MCF 10A (cell line): ENCODE measurements around the gene GALNT13. TPM values are rescaled to one million over a fixed set of nuclear protein-coding genes. Genes with fewer than 3 reads are reported as not detected.

ENCODE experiments used
- BruUV-seq: library from RNA; stranded (reverse); fragments of 400-500 nt; replicated peaks from 2 replicates; lab custom pipeline; 2021; lab: Mats Ljungman, UMichigan
- CTCF ChIA-PET: fragments of 300-600 bp; sonication (Branson Sonifier 250); formaldehyde crosslinking; extraction: SDS; loops from one replicate; lab custom pipeline; 2021; ENCODE audit warnings: antibody characterized with exemption, inconsistent platforms; lab: Yijun Ruan, JAX
- POLR2A ChIA-PET: fragments of 300-600, 350-650 bp; sonication (Branson Sonifier 250); formaldehyde crosslinking; extraction: SDS; loops from one replicate; lab custom pipeline; 2020; ENCODE audit warnings: antibody characterized with exemption, inconsistent platforms; lab: Yijun Ruan, JAX
- DNase-seq: peaks from one replicate; pipeline ENCODE4 v3.0.0-alpha.2; 2018; ENCODE audit not compliant: unreplicated experiment
- H3K27ac Mint-ChIP-seq: one replicate; pipeline ENCODE4 v1.8.0; 2022; ENCODE audit warnings: mild to moderate bottlenecking, low read depth, mixed read lengths; ENCODE audit not compliant: unreplicated experiment
- H3K27me3 Mint-ChIP-seq: one replicate; pipeline ENCODE4 v1.8.0; 2022; ENCODE audit warnings: mixed read lengths; ENCODE audit not compliant: insufficient read depth, unreplicated experiment
- H3K36me3 Mint-ChIP-seq: one replicate; pipeline ENCODE4 v1.8.0; 2022; ENCODE audit warnings: mild to moderate bottlenecking, moderate library complexity, mixed read lengths; ENCODE audit not compliant: insufficient read depth, unreplicated experiment
- H3K4me1 Mint-ChIP-seq: one replicate; pipeline ENCODE4 v1.8.0; 2022; ENCODE audit warnings: mixed read lengths; ENCODE audit not compliant: insufficient read depth, unreplicated experiment
- H3K4me3 Mint-ChIP-seq: one replicate; pipeline ENCODE4 v1.8.0; 2022; ENCODE audit warnings: mild to moderate bottlenecking, moderate library complexity, mixed read lengths; ENCODE audit not compliant: unreplicated experiment
- H3K9me3 Mint-ChIP-seq: one replicate; pipeline ENCODE4 v1.8.0; 2022; ENCODE audit warnings: mixed read lengths; ENCODE audit not compliant: unreplicated experiment
- CTCF ChIP-seq: fragments of 200-600 bp; IDR thresholded peaks from one replicate; pipeline ENCODE4 v1.8.0; 2022; ENCODE audit warnings: antibody characterized with exemption, mild to moderate bottlenecking; ENCODE audit not compliant: unreplicated experiment
- intact Hi-C: fragments of 100-400 bp; cut with micrococcal nuclease; formaldehyde crosslinking; loops from 2 replicates; pipeline ENCODE4 v1.14.1; 2022
- total RNA-seq: library from RNA; stranded (reverse); gene quantifications from 2 replicates; pipeline ENCODE4 v1.2.3, GENCODE V29; 2022

GALNT13 gene
- total RNA-seq, 1 experiment from 2014 or later, result 0.54 TPM

- peaks cover 66% of the 10 kb centered on the region for H3K27me3 Mint-ChIP-seq
- intact Hi-C loops, result no loop called here
- TF ChIP-seq CTCF, result no peak
- no TSS peak for BruUV-seq
- no peaks in the 10 kb centered on the region for H3K36me3 Mint-ChIP-seq
- ChIA-PET POLR2A (interaction anchor here (0.7 kb wide), 1 partner anchor 1908 kb away, joined by 4 read pairs; no protein-coding TSS in a partner anchor), CTCF (interaction anchor here (1.1 kb wide), 1 partner anchor 11 kb away, joined by 4 read pairs; no protein-coding TSS in a partner anchor)
- H3K4me1 Mint-ChIP-seq, result no peaks in the 10 kb centered on the region
- no peak for DNase-seq
- no peak overlapping the region for H3K4me3 Mint-ChIP-seq
- no peak overlapping the region for H3K27ac Mint-ChIP-seq
- no peaks in the 10 kb centered on the region for H3K9me3 Mint-ChIP-seq
Observed at GRCh38 chr2:154443919-154444318, 572.2 kb downstream of the GALNT13 start.

- DNase-seq, result no peak
- BruUV-seq, result no TSS peak
- no peaks in the 10 kb centered on the region for H3K4me1 Mint-ChIP-seq
- no peaks in the 10 kb centered on the region for H3K9me3 Mint-ChIP-seq
- no peaks in the 10 kb centered on the region for H3K36me3 Mint-ChIP-seq
- no peak for TF ChIP-seq CTCF
- ChIA-PET CTCF (interaction anchor here (0.6 kb wide), 1 partner anchor 38 kb away, joined by 3 read pairs; no protein-coding TSS in a partner anchor), POLR2A (no interaction called here)
- intact Hi-C loops, result no loop called here
- peaks cover 69% of the 10 kb centered on the region for H3K27me3 Mint-ChIP-seq
- no peak overlapping the region for H3K27ac Mint-ChIP-seq
- H3K4me3 Mint-ChIP-seq, result no peak overlapping the region
Observed at GRCh38 chr2:154446324-154446723, 574.6 kb downstream of the GALNT13 start.

DNA sequence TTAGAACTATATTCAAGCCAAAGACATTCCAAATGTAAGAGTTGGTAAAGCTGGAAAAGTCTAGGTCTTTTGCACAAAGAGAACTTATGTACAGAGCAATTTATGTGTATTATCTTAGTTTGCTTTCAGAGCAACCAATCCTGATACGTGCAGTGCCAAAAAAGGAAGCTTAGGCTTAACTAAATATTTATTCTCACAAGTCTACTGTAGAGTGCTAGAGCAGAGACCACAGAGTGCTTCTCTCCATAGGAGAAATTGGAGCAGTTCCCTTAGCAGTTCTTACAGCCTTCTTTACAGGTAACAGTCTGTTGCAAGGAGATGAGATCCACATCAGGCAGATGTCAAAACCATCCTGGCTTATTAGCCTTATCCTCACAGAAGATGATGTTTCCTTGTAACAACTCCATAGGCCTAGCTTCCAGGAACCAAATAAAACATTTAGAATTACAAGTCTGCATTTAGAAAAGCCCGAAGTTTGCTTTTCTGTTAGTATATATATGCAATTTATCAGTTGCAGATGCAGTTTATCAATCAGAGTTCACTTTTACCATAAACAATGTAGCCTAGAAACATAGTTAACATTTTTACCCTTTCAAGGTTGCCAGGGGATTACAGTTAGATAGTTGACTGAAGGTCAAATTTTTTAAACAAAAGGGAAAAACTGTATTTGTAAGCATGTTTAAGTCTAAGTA is 576.2 kb downstream of the GALNT13 start:
- DNase-seq, result no peak
- Mint-ChIP-seq H3K4me3 (no peak overlapping the region), H3K27me3 (peaks cover 70% of the 10 kb centered on the region), H3K36me3 (no peaks in the 10 kb centered on the region), H3K27ac (no peak overlapping the region), H3K9me3 (no peaks in the 10 kb centered on the region), H3K4me1 (no peaks in the 10 kb centered on the region)
- ChIA-PET CTCF (interaction anchor here (0.6 kb wide), 3 partner anchors 39 to 1112 kb away, joined by 3 to 4 read pairs (median 3); no protein-coding TSS in a partner anchor), POLR2A (no interaction called here)
- intact Hi-C loops, result no loop called here
- TF ChIP-seq CTCF, result no peak
- no TSS peak for BruUV-seq

DNA sequence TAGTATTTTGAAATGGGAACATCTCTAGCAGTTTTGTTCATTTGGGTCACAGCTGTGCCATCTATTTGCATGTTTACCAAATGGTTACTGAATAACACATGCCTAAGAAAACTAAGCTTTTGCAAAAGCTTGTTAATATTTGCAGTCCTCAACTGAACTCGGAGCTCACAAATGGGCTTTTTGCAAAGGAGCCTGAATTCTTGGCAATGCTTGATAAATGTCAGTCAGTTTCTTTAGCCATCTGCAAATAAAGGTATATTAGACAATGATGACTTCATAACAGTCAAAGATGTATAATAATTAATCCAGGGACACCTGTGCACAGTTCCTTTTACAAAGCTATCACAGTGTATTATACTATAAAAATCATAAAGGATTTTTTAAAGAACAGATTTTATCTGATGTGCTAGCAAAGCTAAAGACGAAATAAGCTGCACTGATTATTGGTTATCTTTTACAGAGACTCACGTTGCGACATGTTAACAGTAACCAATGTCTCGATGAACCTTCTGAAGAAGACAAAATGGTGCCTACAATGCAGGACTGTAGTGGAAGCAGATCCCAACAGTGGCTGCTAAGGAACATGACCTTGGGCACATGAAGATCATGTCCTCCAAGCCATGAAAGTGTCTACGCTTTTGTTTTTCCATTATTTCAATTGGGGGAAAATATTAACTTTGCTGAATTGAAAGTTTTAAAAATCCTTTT is 578.4 kb downstream of the GALNT13 start:
- no TSS peak for BruUV-seq
- Mint-ChIP-seq H3K9me3 (no peaks in the 10 kb centered on the region), H3K4me3 (no peak overlapping the region), H3K27me3 (peaks cover 80% of the 10 kb centered on the region), H3K27ac (no peak overlapping the region), H3K36me3 (no peaks in the 10 kb centered on the region), H3K4me1 (no peaks in the 10 kb centered on the region)
- intact Hi-C loops, result loop anchor here (10.0 kb wide), 1 partner anchor 175 kb away; no protein-coding TSS in a partner anchor
- DNase-seq, result no peak
- ChIA-PET POLR2A (no interaction called here), CTCF (no interaction called here)
- no peak for TF ChIP-seq CTCF
